ENCODE data around the gene CENPB.

DNA sequence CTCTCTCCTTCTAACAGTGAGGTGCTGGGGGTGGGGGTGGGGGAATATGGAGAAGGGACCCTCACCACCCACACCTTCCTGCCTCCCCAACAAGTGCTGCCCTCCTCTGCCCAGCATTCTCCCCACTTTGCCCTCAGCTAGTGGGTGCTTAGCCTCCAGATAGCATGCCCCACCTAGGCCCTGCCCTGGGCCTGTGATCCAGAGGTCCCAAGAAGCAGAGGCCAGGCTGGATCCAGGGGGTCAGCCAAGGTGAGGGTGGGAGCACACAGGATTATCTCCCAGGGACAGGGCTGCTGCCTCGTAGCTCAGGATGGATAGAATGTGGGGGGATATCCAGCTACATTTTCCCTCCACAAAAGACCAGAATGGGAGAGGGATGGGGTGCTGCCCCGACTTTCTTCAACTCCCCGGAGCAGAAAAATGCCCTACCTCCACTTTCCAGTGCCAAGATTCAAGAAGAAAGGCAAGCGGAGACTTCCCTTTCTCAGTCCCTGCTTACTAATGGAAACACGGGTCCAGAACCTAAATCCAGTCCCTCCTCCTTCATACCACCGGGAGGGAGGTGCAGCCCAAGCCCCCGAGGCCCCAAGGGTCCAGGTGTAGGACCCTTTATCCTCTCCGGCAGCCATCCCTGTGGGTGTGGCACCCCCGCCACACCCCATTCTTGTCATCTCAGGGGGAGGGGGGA, 20.0 kb downstream of the CENPB start:
- no peak for TF ChIP-seq NR2C2 (IDR thresholded peaks at IDR 0.05; ENCODE audit: borderline replicate concordance, control insufficient read depth, insufficient read length, low read depth)
- TF ChIP-seq SUZ12 (IDR thresholded peaks at IDR 0.05; ENCODE audit: unreplicated experiment), result no peak
- no peak for TF ChIP-seq POLR2AphosphoS5 (IDR thresholded peaks at IDR 0.05; ENCODE audit: low read length)
- no peak for TF ChIP-seq POLR2A (IDR thresholded peaks at IDR 0.05; ENCODE audit: low read depth, low read length)
- TF ChIP-seq, protein P1, sequence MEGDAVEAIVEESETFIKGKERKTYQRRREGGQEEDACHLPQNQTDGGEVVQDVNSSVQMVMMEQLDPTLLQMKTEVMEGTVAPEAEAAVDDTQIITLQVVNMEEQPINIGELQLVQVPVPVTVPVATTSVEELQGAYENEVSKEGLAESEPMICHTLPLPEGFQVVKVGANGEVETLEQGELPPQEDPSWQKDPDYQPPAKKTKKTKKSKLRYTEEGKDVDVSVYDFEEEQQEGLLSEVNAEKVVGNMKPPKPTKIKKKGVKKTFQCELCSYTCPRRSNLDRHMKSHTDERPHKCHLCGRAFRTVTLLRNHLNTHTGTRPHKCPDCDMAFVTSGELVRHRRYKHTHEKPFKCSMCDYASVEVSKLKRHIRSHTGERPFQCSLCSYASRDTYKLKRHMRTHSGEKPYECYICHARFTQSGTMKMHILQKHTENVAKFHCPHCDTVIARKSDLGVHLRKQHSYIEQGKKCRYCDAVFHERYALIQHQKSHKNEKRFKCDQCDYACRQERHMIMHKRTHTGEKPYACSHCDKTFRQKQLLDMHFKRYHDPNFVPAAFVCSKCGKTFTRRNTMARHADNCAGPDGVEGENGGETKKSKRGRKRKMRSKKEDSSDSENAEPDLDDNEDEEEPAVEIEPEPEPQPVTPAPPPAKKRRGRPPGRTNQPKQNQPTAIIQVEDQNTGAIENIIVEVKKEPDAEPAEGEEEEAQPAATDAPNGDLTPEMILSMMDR (IDR thresholded peaks at IDR 0.05 in 2 of 3, conservative IDR thresholded peaks at IDR 0.05 in 1 of 3; ENCODE audit: control insufficient read depth in 2 of 3, extremely low read depth in 1 of 3, insufficient read depth in 1 of 3, low read depth in 3 of 3, low read length in 3 of 3), result no peak
- TF ChIP-seq, protein P2, sequence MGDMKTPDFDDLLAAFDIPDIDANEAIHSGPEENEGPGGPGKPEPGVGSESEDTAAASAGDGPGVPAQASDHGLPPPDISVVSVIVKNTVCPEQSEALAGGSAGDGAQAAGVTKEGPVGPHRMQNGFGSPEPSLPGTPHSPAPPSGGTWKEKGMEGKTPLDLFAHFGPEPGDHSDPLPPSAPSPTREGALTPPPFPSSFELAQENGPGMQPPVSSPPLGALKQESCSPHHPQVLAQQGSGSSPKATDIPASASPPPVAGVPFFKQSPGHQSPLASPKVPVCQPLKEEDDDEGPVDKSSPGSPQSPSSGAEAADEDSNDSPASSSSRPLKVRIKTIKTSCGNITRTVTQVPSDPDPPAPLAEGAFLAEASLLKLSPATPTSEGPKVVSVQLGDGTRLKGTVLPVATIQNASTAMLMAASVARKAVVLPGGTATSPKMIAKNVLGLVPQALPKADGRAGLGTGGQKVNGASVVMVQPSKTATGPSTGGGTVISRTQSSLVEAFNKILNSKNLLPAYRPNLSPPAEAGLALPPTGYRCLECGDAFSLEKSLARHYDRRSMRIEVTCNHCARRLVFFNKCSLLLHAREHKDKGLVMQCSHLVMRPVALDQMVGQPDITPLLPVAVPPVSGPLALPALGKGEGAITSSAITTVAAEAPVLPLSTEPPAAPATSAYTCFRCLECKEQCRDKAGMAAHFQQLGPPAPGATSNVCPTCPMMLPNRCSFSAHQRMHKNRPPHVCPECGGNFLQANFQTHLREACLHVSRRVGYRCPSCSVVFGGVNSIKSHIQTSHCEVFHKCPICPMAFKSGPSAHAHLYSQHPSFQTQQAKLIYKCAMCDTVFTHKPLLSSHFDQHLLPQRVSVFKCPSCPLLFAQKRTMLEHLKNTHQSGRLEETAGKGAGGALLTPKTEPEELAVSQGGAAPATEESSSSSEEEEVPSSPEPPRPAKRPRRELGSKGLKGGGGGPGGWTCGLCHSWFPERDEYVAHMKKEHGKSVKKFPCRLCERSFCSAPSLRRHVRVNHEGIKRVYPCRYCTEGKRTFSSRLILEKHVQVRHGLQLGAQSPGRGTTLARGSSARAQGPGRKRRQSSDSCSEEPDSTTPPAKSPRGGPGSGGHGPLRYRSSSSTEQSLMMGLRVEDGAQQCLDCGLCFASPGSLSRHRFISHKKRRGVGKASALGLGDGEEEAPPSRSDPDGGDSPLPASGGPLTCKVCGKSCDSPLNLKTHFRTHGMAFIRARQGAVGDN (IDR thresholded peaks at IDR 0.05), result no peak
- TF ChIP-seq, protein P3, sequence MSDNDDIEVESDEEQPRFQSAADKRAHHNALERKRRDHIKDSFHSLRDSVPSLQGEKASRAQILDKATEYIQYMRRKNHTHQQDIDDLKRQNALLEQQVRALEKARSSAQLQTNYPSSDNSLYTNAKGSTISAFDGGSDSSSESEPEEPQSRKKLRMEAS (IDR thresholded peaks at IDR 0.05; ENCODE audit: low read depth, low read length), result no peak
- no peak for TF ChIP-seq YY1 (IDR thresholded peaks at IDR 0.05; ENCODE audit: low read depth, low read length)
- no peak for TF ChIP-seq MYC (IDR thresholded peaks at IDR 0.05; ENCODE audit: insufficient read depth, insufficient read length, insufficient replicate concordance, low read length, severe bottlenecking)
- TF ChIP-seq SP1 (IDR thresholded peaks at IDR 0.05; ENCODE audit: low read depth, low read length), result no peak
- TF ChIP-seq, protein P4, sequence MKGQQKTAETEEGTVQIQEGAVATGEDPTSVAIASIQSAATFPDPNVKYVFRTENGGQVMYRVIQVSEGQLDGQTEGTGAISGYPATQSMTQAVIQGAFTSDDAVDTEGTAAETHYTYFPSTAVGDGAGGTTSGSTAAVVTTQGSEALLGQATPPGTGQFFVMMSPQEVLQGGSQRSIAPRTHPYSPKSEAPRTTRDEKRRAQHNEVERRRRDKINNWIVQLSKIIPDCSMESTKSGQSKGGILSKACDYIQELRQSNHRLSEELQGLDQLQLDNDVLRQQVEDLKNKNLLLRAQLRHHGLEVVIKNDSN (IDR thresholded peaks at IDR 0.05; ENCODE audit: borderline replicate concordance, extremely low read length, insufficient read depth, low read depth, low read length), result no peak
- TF ChIP-seq JUND (IDR thresholded peaks at IDR 0.05; ENCODE audit: low read depth, low read length), result no peak
